GM12892 (cell line): ENCODE results near the gene POU2F1.

Experiments
- POLR2A ChIP-seq: IDR thresholded peaks from 2 replicates; pipeline ENCODE4 v1.6.1; 2011; ENCODE audit warnings: low read depth, low read length, control low read depth
- POLR2AphosphoS5 ChIP-seq: IDR thresholded peaks from 2 replicates; pipeline ENCODE4 v1.6.1; 2011; ENCODE audit warnings: low read depth, low read length, control low read depth

DNA sequence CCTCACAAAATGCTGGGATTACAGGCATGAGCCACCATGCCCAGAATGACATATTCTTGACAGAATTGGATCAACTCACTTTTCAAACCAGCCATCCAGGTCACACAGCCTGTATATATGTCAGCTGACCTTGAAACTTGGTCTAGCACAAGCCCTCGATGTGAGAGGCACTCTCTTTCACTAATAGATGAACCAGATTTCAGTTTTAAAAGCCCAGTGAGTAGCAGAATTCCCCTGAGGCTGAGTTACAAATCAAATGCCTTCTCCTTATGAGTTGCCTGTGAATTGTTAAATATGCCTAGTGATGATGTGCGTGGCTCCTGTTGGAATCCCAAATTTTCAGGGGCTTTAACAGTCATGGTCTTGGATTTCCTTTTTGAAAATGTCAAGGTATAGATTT, 208.9 kb downstream of the POU2F1 start:
- TF ChIP-seq POLR2A (no peak), POLR2AphosphoS5 (no peak)
